H9 (cell line): ENCODE results near the gene SLC25A34. TPM values are rescaled to one million over a fixed set of nuclear protein-coding genes. Genes with fewer than 3 reads are reported as not detected.

Experiments used
- DNase-seq: peaks from one replicate; pipeline ENCODE4 v3.0.0-alpha.2; 2017
- H2AFZ ChIP-seq: one replicate; pipeline ENCODE4 v1.6.1; 2013; ENCODE audit warnings: mild to moderate bottlenecking, low read length, control low read depth, moderate library complexity
- H2AK5ac ChIP-seq: 2 replicates; pipeline ENCODE4 v1.6.1; 2013; ENCODE audit warnings: low read length, control low read depth, mixed read lengths; ENCODE audit not compliant: insufficient read length
- H2BK120ac ChIP-seq: one replicate; pipeline ENCODE4 v1.6.1; 2013; ENCODE audit warnings: low read depth, mild to moderate bottlenecking, low read length, control low read depth, inconsistent platforms; ENCODE audit not compliant: poor library complexity, severe bottlenecking
- H2BK12ac ChIP-seq: 2 replicates; pipeline ENCODE4 v1.6.1; 2013; ENCODE audit warnings: low read length, control low read depth, mixed read lengths, low read depth; ENCODE audit not compliant: insufficient read length
- H2BK15ac ChIP-seq: 2 replicates; pipeline ENCODE4 v1.6.1; 2013; ENCODE audit warnings: low read depth, low read length, control low read depth
- H2BK20ac ChIP-seq: one replicate; pipeline ENCODE4 v1.6.1; 2013; ENCODE audit warnings: low read depth, mild to moderate bottlenecking, low read length, control low read depth, inconsistent platforms; ENCODE audit not compliant: poor library complexity, severe bottlenecking
- H2BK5ac ChIP-seq: 2 replicates; pipeline ENCODE4 v1.6.1; 2013; ENCODE audit warnings: low read length, control low read depth, mixed read lengths; ENCODE audit not compliant: insufficient read length
- H3K14ac ChIP-seq: 2 replicates; pipeline ENCODE4 v1.6.1; 2013; ENCODE audit warnings: low read length, control low read depth; ENCODE audit not compliant: insufficient read depth
- H3K18ac ChIP-seq: 2 replicates; pipeline ENCODE4 v1.6.1; 2013; ENCODE audit warnings: low read depth, mild to moderate bottlenecking, mixed read lengths, low read length, control low read depth; ENCODE audit not compliant: insufficient read length
- H3K23ac ChIP-seq: 2 replicates; pipeline ENCODE4 v1.6.1; 2013; ENCODE audit warnings: low read length, control low read depth, mixed read lengths, low read depth; ENCODE audit not compliant: insufficient read length
- H3K23me2 ChIP-seq: 2 replicates; pipeline ENCODE4 v1.6.1; 2013; ENCODE audit warnings: low read depth, mild to moderate bottlenecking, mixed read lengths, low read length, control low read depth; ENCODE audit not compliant: insufficient read length, poor library complexity, severe bottlenecking
- H3K27ac ChIP-seq: 2 replicates; pipeline ENCODE4 v1.5.1; 2013; ENCODE audit warnings: low read length, control low read depth, mixed read lengths, low read depth; ENCODE audit not compliant: insufficient read length
- H3K27me3 ChIP-seq: 2 replicates; pipeline ENCODE4 v1.6.1; 2013; ENCODE audit warnings: low read length, control low read depth, inconsistent platforms; ENCODE audit not compliant: insufficient read depth
- H3K4ac ChIP-seq: 2 replicates; pipeline ENCODE4 v1.6.1; 2013; ENCODE audit warnings: low read depth, mild to moderate bottlenecking, control low read depth, inconsistent platforms, low read length, moderate library complexity
- H3K4me1 ChIP-seq: 2 replicates; pipeline ENCODE4 v1.6.1; 2013; ENCODE audit warnings: low read length, control low read depth, inconsistent platforms; ENCODE audit not compliant: insufficient read depth
- H3K4me2 ChIP-seq: 2 replicates; pipeline ENCODE4 v1.6.1; 2013; ENCODE audit warnings: low read length, control low read depth, mixed read lengths; ENCODE audit not compliant: insufficient read length, insufficient read depth
- H3K56ac ChIP-seq: 2 replicates; pipeline ENCODE4 v1.6.1; 2013; ENCODE audit warnings: low read depth, mild to moderate bottlenecking, mixed read lengths, low read length, control low read depth; ENCODE audit not compliant: insufficient read length
- H3K79me1 ChIP-seq: 2 replicates; pipeline ENCODE4 v1.6.1; 2013; ENCODE audit warnings: low read depth, mild to moderate bottlenecking, moderate library complexity, low read length, control low read depth, inconsistent platforms; ENCODE audit not compliant: insufficient read depth, poor library complexity, severe bottlenecking
- H3K79me2 ChIP-seq: 2 replicates; pipeline ENCODE4 v1.6.1; 2013; ENCODE audit warnings: low read length, control low read depth, inconsistent platforms; ENCODE audit not compliant: insufficient read depth
- H3K9ac ChIP-seq: 2 replicates; pipeline ENCODE4 v1.6.1; 2013; ENCODE audit warnings: low read length, control low read depth, mixed read lengths; ENCODE audit not compliant: insufficient read length; ENCODE audit errors: extremely low read depth
- H3K9me3 ChIP-seq: one replicate; pipeline ENCODE4 v1.6.1; 2013; ENCODE audit warnings: low read depth, low read length, inconsistent platforms; ENCODE audit not compliant: control insufficient read depth
- H3T11ph ChIP-seq: one replicate; pipeline ENCODE4 v1.6.1; 2013; ENCODE audit warnings: mild to moderate bottlenecking, low read length, control low read depth, inconsistent platforms
- H4K20me1 ChIP-seq: one replicate; pipeline ENCODE4 v1.6.1; 2013; ENCODE audit not compliant: control insufficient read depth, insufficient read length, insufficient read depth
- H4K5ac ChIP-seq: 2 replicates; pipeline ENCODE4 v1.6.1; 2013; ENCODE audit warnings: low read depth, mild to moderate bottlenecking, mixed read lengths, low read length, control low read depth; ENCODE audit not compliant: insufficient read length
- H4K8ac ChIP-seq: replicated peaks from 2 replicates; pipeline ENCODE4 v1.6.1; 2013; ENCODE audit warnings: low read length, control low read depth, mixed read lengths, low read depth; ENCODE audit not compliant: insufficient read length
- H4K91ac ChIP-seq: 2 replicates; pipeline ENCODE4 v1.6.1; 2013; ENCODE audit warnings: low read depth, mild to moderate bottlenecking, moderate library complexity, mixed read lengths, low read length, control low read depth; ENCODE audit not compliant: insufficient read length
- H3K27ac Mint-ChIP-seq, 3 experiments: 2 replicates in 2 of 3; 3 replicates in 1 of 3; pipeline ENCODE4 v1.8.0; 2020 to 2021; ENCODE audit warnings: mixed read lengths in 3 of 3, mild to moderate bottlenecking in 1 of 3, moderate library complexity in 1 of 3
- H3K27me3 Mint-ChIP-seq: 2 replicates; pipeline ENCODE4 v1.8.0; 2021; ENCODE audit warnings: low read depth, mild to moderate bottlenecking, moderate library complexity, mixed read lengths
- H3K36me3 Mint-ChIP-seq, 3 experiments: 2 replicates in 2 of 3; 3 replicates in 1 of 3; pipeline ENCODE4 v1.8.0; 2020 to 2021; ENCODE audit warnings: low read depth in 3 of 3, mixed read lengths in 3 of 3; ENCODE audit not compliant: insufficient read depth in 1 of 3
- H3K4me1 Mint-ChIP-seq, 2 experiments: 2 replicates each; pipeline ENCODE4 v1.8.0; 2020; ENCODE audit warnings: mixed read lengths in 2 of 2
- H3K4me3 Mint-ChIP-seq, 2 experiments: 2 replicates in 1 of 2; 3 replicates in 1 of 2; pipeline ENCODE4 v1.8.0; 2020 to 2021; ENCODE audit warnings: mild to moderate bottlenecking in 2 of 2, mixed read lengths in 2 of 2, moderate library complexity in 1 of 2
- H3K9me3 Mint-ChIP-seq, 2 experiments: 2 replicates in 1 of 2; 3 replicates in 1 of 2; pipeline ENCODE4 v1.8.0; 2020; ENCODE audit warnings: mild to moderate bottlenecking in 2 of 2, mixed read lengths in 2 of 2, moderate library complexity in 1 of 2
- CTCF ChIP-seq: fragments of 200-600 bp; sonication (generic); conservative IDR thresholded peaks from 3 replicates; pipeline ENCODE4 v1.8.0; 2021; ENCODE audit warnings: antibody characterized with exemption, mild to moderate bottlenecking
- WGBS: extraction: QIAGEN DNeasy Blood & Tissue Kit; methylation state at CpG from one replicate; pipeline ENCODE4 v1.1.7; 2013; ENCODE audit warnings: missing lambda C conversion rate, low lambda C conversion rate, mixed read lengths; ENCODE audit not compliant: insufficient read length; ENCODE audit errors: extremely low coverage; 5-methylcytosine and 5-hydroxymethylcytosine counted together
- total RNA-seq: library from RNA; stranded (reverse); gene quantifications from 2 replicates; pipeline ENCODE4 v1.2.1, GENCODE V29; 2021

SLC25A34 gene
- total RNA-seq, 1 experiment from 2014 or later = 1.5 TPM

- no peak overlapping the region for H3T11ph ChIP-seq
- H2BK120ac ChIP-seq = no peak overlapping the region
- H2AFZ ChIP-seq = no peak overlapping the region
- H4K8ac ChIP-seq = no peak overlapping the region
- no peak for DNase-seq
- no peak overlapping the region for H3K4ac ChIP-seq
- Mint-ChIP-seq H3K4me3 (no peak overlapping the region; a peak in 1 of 5 replicates), H3K4me1 (peaks cover 15 to 29% of the 10 kb centered on the region in 2 experiments), H3K27ac (no peak overlapping the region), H3K36me3 (0 out of 7 replicates have a peak, but pooled peaks cover 0 to under 1% (median 0%) of the 10 kb centered on the region in 3 experiments), H3K9me3 (no peaks in the 10 kb centered on the region), H3K27me3 (peaks cover 2% of the 10 kb centered on the region)
- H2BK5ac ChIP-seq = no peak overlapping the region
- H2BK12ac ChIP-seq = no peak overlapping the region
- no peak overlapping the region for H3K14ac ChIP-seq
- no peaks in the 10 kb centered on the region for H3K4me1 ChIP-seq
- no peaks in the 10 kb centered on the region for H3K79me1 ChIP-seq
- no peaks in the 10 kb centered on the region for H4K20me1 ChIP-seq
- H3K23ac ChIP-seq = no peak overlapping the region
- H3K4me2 ChIP-seq = no peak overlapping the region
- no peaks in the 10 kb centered on the region for H3K9me3 ChIP-seq
- no peak overlapping the region for H4K5ac ChIP-seq
- H4K91ac ChIP-seq = no peak overlapping the region
- no peak overlapping the region for H2BK20ac ChIP-seq
- no peak overlapping the region for H3K27ac ChIP-seq
- no peaks in the 10 kb centered on the region for H3K79me2 ChIP-seq
- no peak overlapping the region for H3K9ac ChIP-seq
- TF ChIP-seq CTCF = no peak
- H2BK15ac ChIP-seq = no peak overlapping the region
- no peak overlapping the region for H3K56ac ChIP-seq
- H2AK5ac ChIP-seq = no peak overlapping the region
- no peaks in the 10 kb centered on the region for H3K23me2 ChIP-seq
- no peaks in the 10 kb centered on the region for H3K27me3 ChIP-seq
- WGBS = no CpG with 5 or more reads among the region's 16 CpGs
- no peak overlapping the region for H3K18ac ChIP-seq
Measured at GRCh38 chr1:15739259-15739658, 3.2 kb downstream of the SLC25A34 start.
